GM18517 (cell line): ENCODE measurements around the gene COL6A1.
"Not testable (repeated sequence)": the region's sequence is repeated elsewhere in the genome, so short reads cannot be mapped to it uniquely, and the experiment has no call there.

Experiments used
- ATAC-seq: cut with Tn5 transposase; IDR thresholded peaks from one replicate; pipeline ENCODE4 v1.9.1; 2021; ENCODE audit warnings: mild to moderate bottlenecking, moderate library complexity; ENCODE audit not compliant: unreplicated experiment

The COL6A1 gene

GRCh38 chr21:46004168-46004861 lies 22.7 kb downstream of the COL6A1 start:
- ATAC-seq, result no peak

GRCh38 chr21:46005081-46005480 lies 23.5 kb downstream of the COL6A1 start:
- no peak for ATAC-seq

- ATAC-seq, result no peak
These were observed 23.9 kb downstream of the COL6A1 start for GRCh38 chr21:46005481-46005881.

GRCh38 chr21:46005894-46006546 lies 24.4 kb downstream of the COL6A1 start:
- ATAC-seq, result not testable (repeated sequence)

GRCh38 chr21:46006547-46007491 lies 25.2 kb downstream of the COL6A1 start:
- ATAC-seq, result no peak

- no peak for ATAC-seq
These were observed 25.9 kb downstream of the COL6A1 start for GRCh38 chr21:46007492-46007868.

GRCh38 chr21:46008893-46009621 lies 27.5 kb downstream of the COL6A1 start:
- no peak for ATAC-seq

GRCh38 chr21:46009951-46010705 lies 28.6 kb downstream of the COL6A1 start:
- ATAC-seq, result no peak

GRCh38 chr21:46011267-46011967 lies 29.8 kb downstream of the COL6A1 start:
- ATAC-seq, result no peak

- no peak for ATAC-seq
These were observed 30.6 kb downstream of the COL6A1 start for GRCh38 chr21:46012154-46012553.

- ATAC-seq, result no peak
These were observed 33.3 kb downstream of the COL6A1 start for GRCh38 chr21:46014828-46015227.

GRCh38 chr21:46017148-46017547 lies 35.6 kb downstream of the COL6A1 start:
- no peak for ATAC-seq

GRCh38 chr21:46017695-46018094 lies 36.1 kb downstream of the COL6A1 start:
- no peak for ATAC-seq

- ATAC-seq, result no peak
These were observed 37.0 kb downstream of the COL6A1 start for GRCh38 chr21:46018615-46019014.

GRCh38 chr21:46020581-46020980 lies 39.0 kb downstream of the COL6A1 start:
- no peak for ATAC-seq

- ATAC-seq, result no peak
These were observed 39.8 kb downstream of the COL6A1 start for GRCh38 chr21:46021398-46021797.

- ATAC-seq, result no peak
These were observed 40.5 kb downstream of the COL6A1 start for GRCh38 chr21:46021978-46022544.

- ATAC-seq, result no peak
These were observed 41.3 kb downstream of the COL6A1 start for GRCh38 chr21:46022551-46023525.
